ENCODE results near the gene ZNF100. TPM values are rescaled to one million over a fixed set of nuclear protein-coding genes. Genes with fewer than 3 reads are reported as not detected.
"Not testable (repeated sequence)": the region's sequence is repeated elsewhere in the genome, so short reads cannot be mapped to it uniquely, and the experiment has no call there.

ZNF100 gene
- polyA plus RNA-seq, 1 donor from 2014 or later: 7.9 TPM

GRCh38 chr19:21740559-21740958 is 26.8 kb downstream of the ZNF100 start:
- TF ChIP-seq MXI1 (conservative IDR thresholded peaks at IDR 0.05; ENCODE audit: poor library complexity, severe bottlenecking) (no peak), CTCF (IDR thresholded peaks at IDR 0.05; ENCODE audit: poor library complexity, severe bottlenecking) (no peak), RAD21 (conservative IDR thresholded peaks at IDR 0.05) (no peak), EP300 (conservative IDR thresholded peaks at IDR 0.05; ENCODE audit: poor library complexity, severe bottlenecking) (no peak), SMC3 (conservative IDR thresholded peaks at IDR 0.05; ENCODE audit: poor library complexity) (no peak)

GRCh38 chr19:21726942-21727747 is 40.2 kb downstream of the ZNF100 start:
- not testable (repeated sequence) for H2AFZ ChIP-seq (ENCODE audit: low read depth, low read length); H3F3A ChIP-seq (ENCODE audit: insufficient read depth, low read length, poor library complexity, severe bottlenecking); H4K20me1 ChIP-seq (ENCODE audit: insufficient read depth); H3K9ac ChIP-seq (ENCODE audit: low read length); H3K36me3 ChIP-seq (ENCODE audit: insufficient read depth, low read length); H3K27me3 ChIP-seq (ENCODE audit: insufficient read depth, low read depth, low read length); H3K27ac ChIP-seq (ENCODE audit: low read length); H3K4me3 ChIP-seq (ENCODE audit: low read length); H3K4me2 ChIP-seq (ENCODE audit: low read length); H3K79me2 ChIP-seq (replicated peaks; ENCODE audit: insufficient read depth, low read length); H3K9me2 ChIP-seq (ENCODE audit: insufficient read depth, low read length)
- peaks cover 11% of the 10 kb centered on the region for H3K9me3 ChIP-seq (ENCODE audit: low read length)

More at GRCh38 chr19:21740559-21740958, 26.8 kb downstream of the ZNF100 start:
- Histone ChIP-seq H2AFZ (ENCODE audit: low read depth, low read length) (no peak overlapping the region), H3K9me3 (ENCODE audit: low read length) (peaks cover 4% of the 10 kb centered on the region), H3K4me3 (ENCODE audit: low read length) (no peak overlapping the region), H3K79me2 (replicated peaks; ENCODE audit: insufficient read depth, low read length) (no peaks in the 10 kb centered on the region), H3K27ac (ENCODE audit: low read length) (no peak overlapping the region), H3F3A (ENCODE audit: insufficient read depth, low read length, poor library complexity, severe bottlenecking) (no peaks in the 10 kb centered on the region), H3K36me3 (ENCODE audit: insufficient read depth, low read length) (no peaks in the 10 kb centered on the region), H4K20me1 (ENCODE audit: insufficient read depth) (no peaks in the 10 kb centered on the region), H3K4me2 (ENCODE audit: low read length) (no peak overlapping the region), H3K27me3 (ENCODE audit: insufficient read depth, low read depth, low read length) (no peaks in the 10 kb centered on the region), H3K9ac (ENCODE audit: low read length) (no peak overlapping the region), H3K9me2 (ENCODE audit: insufficient read depth, low read length) (no peaks in the 10 kb centered on the region)

DNA sequence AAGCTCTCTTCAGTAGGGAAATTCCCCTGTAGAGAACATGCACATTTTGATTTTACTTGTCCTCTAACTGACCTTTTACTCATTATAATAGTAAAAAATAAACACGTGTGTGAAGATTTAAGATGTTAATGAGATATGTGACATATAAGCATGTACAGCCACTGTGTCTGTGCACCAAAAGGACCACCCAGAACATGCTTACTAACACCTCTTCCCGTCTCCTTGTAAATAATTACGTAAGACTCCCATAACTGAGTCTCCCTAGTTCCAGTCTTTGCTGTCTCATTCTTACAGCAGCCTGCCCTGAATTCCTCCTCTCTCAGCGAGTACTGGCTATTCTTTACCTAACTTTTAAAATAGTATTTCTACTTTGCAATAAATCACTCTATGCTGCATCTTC is 53.6 kb downstream of the ZNF100 start:
- H3K9me3 ChIP-seq (ENCODE audit: low read length): peaks cover 4% of the 10 kb centered on the region
- H2AFZ ChIP-seq (ENCODE audit: low read depth, low read length): no peak overlapping the region
- H3K4me3 ChIP-seq (ENCODE audit: low read length): no peak overlapping the region
- no peak overlapping the region for H3K27ac ChIP-seq (ENCODE audit: low read length)
- no peaks in the 10 kb centered on the region for H3K9me2 ChIP-seq (ENCODE audit: insufficient read depth, low read length)
- no peaks in the 10 kb centered on the region for H3K36me3 ChIP-seq (ENCODE audit: insufficient read depth, low read length)
- no peak overlapping the region for H3K4me2 ChIP-seq (ENCODE audit: low read length)
- H4K20me1 ChIP-seq (ENCODE audit: insufficient read depth): no peaks in the 10 kb centered on the region
- H3K79me2 ChIP-seq (replicated peaks; ENCODE audit: insufficient read depth, low read length): no peaks in the 10 kb centered on the region
- no peaks in the 10 kb centered on the region for H3F3A ChIP-seq (ENCODE audit: insufficient read depth, low read length, poor library complexity, severe bottlenecking)
- H3K9ac ChIP-seq (ENCODE audit: low read length): no peak overlapping the region
- no peaks in the 10 kb centered on the region for H3K27me3 ChIP-seq (ENCODE audit: insufficient read depth, low read depth, low read length)
- TF ChIP-seq POLR2AphosphoS5 (IDR thresholded peaks at IDR 0.05) (no peak), RAD21 (conservative IDR thresholded peaks at IDR 0.05) (no peak), CTCF (IDR thresholded peaks at IDR 0.05; ENCODE audit: poor library complexity, severe bottlenecking) (no peak), SMC3 (conservative IDR thresholded peaks at IDR 0.05; ENCODE audit: poor library complexity) (no peak), EZH2 (IDR thresholded peaks at IDR 0.05; ENCODE audit: borderline replicate concordance, insufficient read depth, low read length, poor library complexity, severe bottlenecking) (no peak), MXI1 (conservative IDR thresholded peaks at IDR 0.05; ENCODE audit: poor library complexity, severe bottlenecking) (no peak), EP300 (conservative IDR thresholded peaks at IDR 0.05; ENCODE audit: poor library complexity, severe bottlenecking) (no peak)

Measured in neural cell (in vitro differentiated cells).